Measurements from ENCODE around the gene GJD3. TPM values are rescaled to one million over a fixed set of nuclear protein-coding genes. Genes with fewer than 3 reads are reported as not detected.

The GJD3 gene
- total RNA-seq, 1 experiment from 2014 or later: 0.33 TPM

GRCh38 chr17:40338058-40338457 is 26.5 kb downstream of the GJD3 start:
- ATAC-seq (no peak), DNase-seq (ENCODE audit: low read depth, low spot score) (no peak)
- in situ Hi-C loops (cut with HindIII; ENCODE audit: low pct_unique_long_range_greater_than_20kb, low sequenced_read_pairs) (no loop called here), intact Hi-C loops (cut with micrococcal nuclease; ENCODE audit: unreplicated experiment) (no loop called here)
- Histone ChIP-seq H3K36me3 (ENCODE audit: control insufficient read depth, insufficient read depth, low read length) (no peaks in the 10 kb centered on the region), H3K4me3 (ENCODE audit: low read depth in 2 of 2, low read length in 2 of 2) (no peak overlapping the region), H3K4me1 (ENCODE audit: control insufficient read depth, insufficient read depth, low read length) (peaks cover 59% of the 10 kb centered on the region), H3K27ac (ENCODE audit: low read length) (no peak overlapping the region), H3K9me3 (ENCODE audit: control insufficient read depth, insufficient read depth, low read depth, low read length) (no peaks in the 10 kb centered on the region), H3K27me3 (ENCODE audit: control insufficient read depth, insufficient read depth, low read length) (no peaks in the 10 kb centered on the region)
- POLR2A ChIA-PET: no interaction called here
- CTCF ChIA-PET: no interaction called here
- no peak for TF ChIP-seq CTCF (IDR thresholded peaks at IDR 0.05)
- no peak for TF ChIP-seq TCF7L2 (IDR thresholded peaks at IDR 0.05; ENCODE audit: low read depth, low read length)
- no peak for TF ChIP-seq POLR2AphosphoS5 (IDR thresholded peaks at IDR 0.05; ENCODE audit: low read depth, low read length)
- no peak for TF ChIP-seq REST (IDR thresholded peaks at IDR 0.05; ENCODE audit: insufficient read depth in 1 of 2, low read depth in 2 of 2, low read length in 1 of 2)
- no peak for TF ChIP-seq SIN3A (IDR thresholded peaks at IDR 0.05; ENCODE audit: borderline replicate concordance, insufficient read depth, low read depth, low read length)
- BruUV-seq (replicated peaks): no TSS peak

GRCh38 chr17:40337351-40337750 is 27.2 kb downstream of the GJD3 start:
- peak overlapping the region; percentile 24 for H3K27ac ChIP-seq (ENCODE audit: low read length)
- in situ Hi-C loops (cut with HindIII; ENCODE audit: low pct_unique_long_range_greater_than_20kb, low sequenced_read_pairs): no loop called here
- ATAC-seq (no peak), DNase-seq (ENCODE audit: low read depth, low spot score) (no peak)
- TF ChIP-seq TCF7L2 (IDR thresholded peaks at IDR 0.05; ENCODE audit: low read depth, low read length) (no peak), CTCF (IDR thresholded peaks at IDR 0.05) (no peak), REST (IDR thresholded peaks at IDR 0.05; ENCODE audit: insufficient read depth in 1 of 2, low read depth in 2 of 2, low read length in 1 of 2) (no peak), SIN3A (IDR thresholded peaks at IDR 0.05; ENCODE audit: borderline replicate concordance, insufficient read depth, low read depth, low read length) (no peak), POLR2AphosphoS5 (IDR thresholded peaks at IDR 0.05; ENCODE audit: low read depth, low read length) (no peak)
- ChIA-PET CTCF (no interaction called here), POLR2A (no interaction called here)
- no TSS peak for BruUV-seq (replicated peaks)
- no peaks in the 10 kb centered on the region for H3K9me3 ChIP-seq (ENCODE audit: control insufficient read depth, insufficient read depth, low read depth, low read length)
- no peaks in the 10 kb centered on the region for H3K36me3 ChIP-seq (ENCODE audit: control insufficient read depth, insufficient read depth, low read length)
- peaks cover 60% of the 10 kb centered on the region for H3K4me1 ChIP-seq (ENCODE audit: control insufficient read depth, insufficient read depth, low read length)
- no peaks in the 10 kb centered on the region for H3K27me3 ChIP-seq (ENCODE audit: control insufficient read depth, insufficient read depth, low read length)
- H3K4me3 ChIP-seq (ENCODE audit: low read depth in 2 of 2, low read length in 2 of 2): no peak overlapping the region
- intact Hi-C loops (cut with micrococcal nuclease; ENCODE audit: unreplicated experiment): no loop called here
